ENCODE results near the gene DHCR24.
"Not testable (repeated sequence)": the region's sequence is repeated elsewhere in the genome, so short reads cannot be mapped to it uniquely, and the experiment has no call there.

The DHCR24 gene
- 4.0 to 5.6 (median 5.1) reads per million in 4 donors for total RNA-seq

GRCh38 chr1:54886724-54887664 is at the start of gene DHCR24:
TSS of gene DHCR24 (minus strand) at chr1:54887195. CDS start at chr1:54887119, 76 bp downstream.
- peak; percentile 35 to 88 (median 46) for DNase-seq

GRCh38 chr1:54936791-54937190 is 49.8 kb upstream of the DHCR24 start:
- DNase-seq, result no peak

- no peak for DNase-seq
Observed at GRCh38 chr1:54934869-54935268, 47.9 kb upstream of the DHCR24 start.

GRCh38 chr1:54934081-54934480 is 47.1 kb upstream of the DHCR24 start:
- DNase-seq, result not testable (repeated sequence)

- no peak for DNase-seq
Observed at GRCh38 chr1:54931275-54931840, 44.4 kb upstream of the DHCR24 start.

- no peak for DNase-seq
Observed at GRCh38 chr1:54929700-54930099, 42.7 kb upstream of the DHCR24 start.

- no peak for DNase-seq
Observed at GRCh38 chr1:54928327-54928726, 41.3 kb upstream of the DHCR24 start.

GRCh38 chr1:54927472-54928240 is 40.7 kb upstream of the DHCR24 start:
- DNase-seq, result no peak

GRCh38 chr1:54926970-54927369 is 40.0 kb upstream of the DHCR24 start:
- DNase-seq, result no peak

- DNase-seq, result no peak
Observed at GRCh38 chr1:54922921-54923421, 36.0 kb upstream of the DHCR24 start.

GRCh38 chr1:54922040-54922761 is 35.2 kb upstream of the DHCR24 start:
- DNase-seq, result no peak

- DNase-seq, result no peak
Observed at GRCh38 chr1:54919367-54920359, 32.7 kb upstream of the DHCR24 start.

GRCh38 chr1:54911076-54911475 is 24.1 kb upstream of the DHCR24 start:
- not testable (repeated sequence) for DNase-seq

GRCh38 chr1:54906586-54906985 is 19.6 kb upstream of the DHCR24 start:
- DNase-seq, result no peak

- no peak for DNase-seq
Observed at GRCh38 chr1:54904476-54905048, 17.6 kb upstream of the DHCR24 start.

- no peak for DNase-seq
Observed at GRCh38 chr1:54894271-54894670, 7.3 kb upstream of the DHCR24 start.

- DNase-seq, result no peak
Observed at GRCh38 chr1:54892586-54892985, 5.6 kb upstream of the DHCR24 start.

GRCh38 chr1:54889132-54889725 is 2.2 kb upstream of the DHCR24 start:
- no peak for DNase-seq

- DNase-seq, result no peak
Observed at GRCh38 chr1:54888080-54888733, 1.2 kb upstream of the DHCR24 start.

GRCh38 chr1:54887665-54888071 is 673 bp upstream of the DHCR24 start:
- no peak for DNase-seq
